SIG-M5 treated with dmso at 0.1 percent for 504 hours (cell line): Measurements from ENCODE around the gene DAB2.

Experiments used
- DNase-seq: peaks from one replicate; lab custom pipeline; 2025; ENCODE audit not compliant: unreplicated experiment; lab: John Stamatoyannopoulos, UW

The DAB2 gene

GRCh38 chr5:39390945-39391344 lies 33.8 kb downstream of the DAB2 start:
- DNase-seq, result no peak

GRCh38 chr5:39387293-39387692 lies 37.5 kb downstream of the DAB2 start:
- DNase-seq, result no peak

GRCh38 chr5:39384271-39384670 lies 40.5 kb downstream of the DAB2 start:
- no peak for DNase-seq

GRCh38 chr5:39381376-39381775 lies 43.4 kb downstream of the DAB2 start:
- DNase-seq, result no peak

GRCh38 chr5:39379693-39380092 lies 45.1 kb downstream of the DAB2 start:
- DNase-seq, result no peak

- no peak for DNase-seq
These were observed 47.2 kb downstream of the DAB2 start for GRCh38 chr5:39377613-39378012.

GRCh38 chr5:39376293-39376714 lies 48.5 kb downstream of the DAB2 start:
- peak; percentile 71 for DNase-seq

- DNase-seq, result no peak
These were observed 51.0 kb downstream of the DAB2 start for GRCh38 chr5:39373791-39374190.

GRCh38 chr5:39371367-39371635 lies 53.5 kb downstream of the DAB2 start:
- DNase-seq, result no peak

GRCh38 chr5:39370555-39371366 lies 54.0 kb downstream of the DAB2 start:
- no peak for DNase-seq

GRCh38 chr5:39369123-39369815 lies 55.5 kb downstream of the DAB2 start:
- DNase-seq, result no peak

- no peak for DNase-seq
These were observed 56.7 kb downstream of the DAB2 start for GRCh38 chr5:39368116-39368515.

GRCh38 chr5:39367711-39368110 lies 57.1 kb downstream of the DAB2 start:
- no peak for DNase-seq

GRCh38 chr5:39364367-39364766 lies 60.4 kb downstream of the DAB2 start, which contains the start of gene C9:
C9 (minus strand) TSS chr5:39364495; CDS start chr5:39364464, 31 bp downstream.
- no peak for DNase-seq

- no peak for DNase-seq
These were observed 61.6 kb downstream of the DAB2 start for GRCh38 chr5:39363217-39363616.

GRCh38 chr5:39362646-39363045 lies 62.1 kb downstream of the DAB2 start:
- no peak for DNase-seq

- DNase-seq, result no peak
These were observed 63.5 kb downstream of the DAB2 start for GRCh38 chr5:39361306-39361705.

- DNase-seq, result no peak
These were observed 64.2 kb downstream of the DAB2 start for GRCh38 chr5:39360471-39361111.

- no peak for DNase-seq
These were observed 68.5 kb downstream of the DAB2 start for GRCh38 chr5:39356263-39356662.

- no peak for DNase-seq
These were observed 69.5 kb downstream of the DAB2 start for GRCh38 chr5:39355324-39355723.

- no peak for DNase-seq
These were observed 70.9 kb downstream of the DAB2 start for GRCh38 chr5:39353717-39354399.

GRCh38 chr5:39352951-39353350 lies 71.8 kb downstream of the DAB2 start:
- DNase-seq, result no peak
